Lung microvascular endothelial cell (primary cell): ENCODE data around the gene ZBED3. TPM values are rescaled to one million over a fixed set of nuclear protein-coding genes. Genes with fewer than 3 reads are reported as not detected.

Experiments used
- total RNA-seq: library from RNA; depleted of rRNA; stranded (reverse); fragments of >200 nt; gene quantifications from 2 replicates; pipeline ENCODE4 v1.2.1, GENCODE V29; 2014

The ZBED3 gene
- total RNA-seq, 1 donor from 2014 or later: 1.2 TPM

Other genes starting within 250 kb of the ZBED3 start
- not detected in 2 replicates for gene S100Z, start 237.3 kb downstream of the ZBED3 start, total RNA-seq
- gene CRHBP, start 134.2 kb downstream of the ZBED3 start, total RNA-seq: not detected in 2 replicates
- gene AGGF1, start 56.9 kb downstream of the ZBED3 start, total RNA-seq: 12.6 and 18.7 TPM in 2 replicates
- under 0.01 TPM in 2 replicates for gene PDE8B, start 123.4 kb upstream of the ZBED3 start, total RNA-seq